HEK293 (cell line): ENCODE data around the gene FLRT2.

ENCODE experiments used
- GFI1B ChIP-seq: fragments of 450-650 bp; formaldehyde crosslinking; IDR thresholded peaks from 2 replicates; pipeline ENCODE4 v1.5.1; 2016; ENCODE audit warnings: missing biosample characterization, missing genetic modification characterization
- KLF1 ChIP-seq: fragments of 450-650 bp; formaldehyde crosslinking; IDR thresholded peaks from 2 replicates; pipeline ENCODE4 v1.5.1; 2016; ENCODE audit warnings: missing biosample characterization, missing genetic modification characterization
- ZNF138 ChIP-seq: fragments of 450-650 bp; formaldehyde crosslinking; IDR thresholded peaks from 2 replicates; pipeline ENCODE4 v1.5.1; 2016; ENCODE audit warnings: missing biosample characterization, missing genetic modification characterization, borderline replicate concordance
- ZNF202 ChIP-seq: fragments of 450-650 bp; formaldehyde crosslinking; IDR thresholded peaks from 2 replicates; pipeline ENCODE4 v1.5.1; 2016; ENCODE audit warnings: missing biosample characterization, missing genetic modification characterization, borderline replicate concordance
- ZNF837 ChIP-seq: fragments of 450-650 bp; formaldehyde crosslinking; IDR thresholded peaks from 2 replicates; pipeline ENCODE4 v1.5.1; 2016; ENCODE audit warnings: missing biosample characterization, missing genetic modification characterization
- TF ChIP-seq, protein P1 (sequence below): fragments of 450-650 bp; formaldehyde crosslinking; IDR thresholded peaks from 2 replicates; pipeline ENCODE4 v1.5.1; 2016; ENCODE audit warnings: missing biosample characterization, missing genetic modification characterization
- TF ChIP-seq, protein P2 (sequence below): fragments of 450-650 bp; formaldehyde crosslinking; IDR thresholded peaks from 2 replicates; pipeline ENCODE4 v1.5.1; 2016; ENCODE audit warnings: missing biosample characterization, missing genetic modification characterization

DNA sequence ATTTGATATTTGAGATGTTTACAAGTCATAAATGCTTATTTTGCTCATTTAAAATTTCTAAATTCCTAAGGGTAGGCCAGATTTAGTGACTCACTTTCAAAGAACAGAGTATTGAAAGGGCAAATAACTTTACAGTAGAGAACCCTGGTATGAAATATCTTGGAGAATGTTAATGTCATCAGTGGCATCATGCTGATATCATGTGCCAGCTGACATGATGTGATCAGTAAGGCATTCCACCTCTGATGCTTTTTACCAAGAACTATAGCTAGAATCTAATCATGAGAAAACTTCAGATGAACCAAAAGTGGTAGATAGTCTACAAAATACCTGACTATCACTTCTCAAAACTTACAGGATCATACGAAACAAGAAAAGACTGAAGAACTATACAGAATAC is 2.9 kb upstream of the FLRT2 start:
- TF ChIP-seq ZNF202 (no peak), GFI1B (no peak), ZNF837 (tag by site-specific recombination) (no peak), KLF1 (tag by site-specific recombination) (no peak), ZNF138 (tag by site-specific recombination) (no peak)
- TF ChIP-seq, protein P1, sequence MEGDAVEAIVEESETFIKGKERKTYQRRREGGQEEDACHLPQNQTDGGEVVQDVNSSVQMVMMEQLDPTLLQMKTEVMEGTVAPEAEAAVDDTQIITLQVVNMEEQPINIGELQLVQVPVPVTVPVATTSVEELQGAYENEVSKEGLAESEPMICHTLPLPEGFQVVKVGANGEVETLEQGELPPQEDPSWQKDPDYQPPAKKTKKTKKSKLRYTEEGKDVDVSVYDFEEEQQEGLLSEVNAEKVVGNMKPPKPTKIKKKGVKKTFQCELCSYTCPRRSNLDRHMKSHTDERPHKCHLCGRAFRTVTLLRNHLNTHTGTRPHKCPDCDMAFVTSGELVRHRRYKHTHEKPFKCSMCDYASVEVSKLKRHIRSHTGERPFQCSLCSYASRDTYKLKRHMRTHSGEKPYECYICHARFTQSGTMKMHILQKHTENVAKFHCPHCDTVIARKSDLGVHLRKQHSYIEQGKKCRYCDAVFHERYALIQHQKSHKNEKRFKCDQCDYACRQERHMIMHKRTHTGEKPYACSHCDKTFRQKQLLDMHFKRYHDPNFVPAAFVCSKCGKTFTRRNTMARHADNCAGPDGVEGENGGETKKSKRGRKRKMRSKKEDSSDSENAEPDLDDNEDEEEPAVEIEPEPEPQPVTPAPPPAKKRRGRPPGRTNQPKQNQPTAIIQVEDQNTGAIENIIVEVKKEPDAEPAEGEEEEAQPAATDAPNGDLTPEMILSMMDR (tag by site-specific recombination): no peak
- TF ChIP-seq, protein P2, sequence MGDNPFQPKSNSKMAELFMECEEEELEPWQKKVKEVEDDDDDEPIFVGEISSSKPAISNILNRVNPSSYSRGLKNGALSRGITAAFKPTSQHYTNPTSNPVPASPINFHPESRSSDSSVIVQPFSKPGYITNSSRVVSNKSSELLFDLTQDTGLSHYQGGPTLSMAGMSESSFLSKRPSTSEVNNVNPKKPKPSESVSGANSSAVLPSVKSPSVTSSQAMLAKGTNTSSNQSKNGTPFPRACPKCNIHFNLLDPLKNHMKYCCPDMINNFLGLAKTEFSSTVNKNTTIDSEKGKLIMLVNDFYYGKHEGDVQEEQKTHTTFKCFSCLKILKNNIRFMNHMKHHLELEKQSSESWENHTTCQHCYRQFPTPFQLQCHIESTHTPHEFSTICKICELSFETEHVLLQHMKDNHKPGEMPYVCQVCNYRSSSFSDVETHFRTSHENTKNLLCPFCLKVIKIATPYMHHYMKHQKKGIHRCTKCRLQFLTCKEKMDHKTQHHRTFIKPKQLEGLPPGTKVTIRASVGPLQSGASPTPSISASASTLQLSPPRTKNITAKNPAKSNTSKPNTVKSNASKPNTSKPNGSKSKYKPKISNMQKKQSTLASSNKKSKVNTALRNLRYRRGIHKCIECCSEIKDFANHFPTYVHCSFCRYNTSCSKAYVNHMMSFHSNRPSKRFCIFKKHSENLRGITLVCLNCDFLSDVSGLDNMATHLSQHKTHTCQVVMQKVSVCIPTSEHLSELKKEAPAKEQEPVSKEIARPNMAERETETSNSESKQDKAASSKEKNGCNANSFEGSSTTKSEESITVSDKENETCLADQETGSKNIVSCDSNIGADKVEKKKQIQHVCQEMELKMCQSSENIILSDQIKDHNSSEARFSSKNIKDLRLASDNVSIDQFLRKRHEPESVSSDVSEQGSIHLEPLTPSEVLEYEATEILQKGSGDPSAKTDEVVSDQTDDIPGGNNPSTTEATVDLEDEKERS (tag by site-specific recombination): no peak
